ENCODE results near the gene NHSL1.

NHSL1 gene

GRCh38 chr6:138521790-138522189 lies 22.5 kb upstream of the NHSL1 start:
- peak; percentile 69 for DNase-seq

- peak; percentile 67 for DNase-seq
Measured at GRCh38 chr6:138520463-138520862, 21.2 kb upstream of the NHSL1 start.

- no peak for DNase-seq
Measured at GRCh38 chr6:138518054-138518453, 18.8 kb upstream of the NHSL1 start.

GRCh38 chr6:138517635-138518034 lies 18.3 kb upstream of the NHSL1 start:
- DNase-seq: peak; percentile 72

- DNase-seq: no peak
Measured at GRCh38 chr6:138515657-138516248, 16.5 kb upstream of the NHSL1 start.

GRCh38 chr6:138514860-138515540 lies 15.7 kb upstream of the NHSL1 start:
- peak; percentile 75 for DNase-seq

GRCh38 chr6:138512609-138513008 lies 13.3 kb upstream of the NHSL1 start:
- no peak for DNase-seq

GRCh38 chr6:138510093-138510492 lies 10.8 kb upstream of the NHSL1 start:
- DNase-seq: no peak

GRCh38 chr6:138509371-138509770 lies 10.1 kb upstream of the NHSL1 start:
- peak; percentile 69 for DNase-seq

- no peak for DNase-seq
Measured at GRCh38 chr6:138508676-138508988, 9.3 kb upstream of the NHSL1 start.

GRCh38 chr6:138507977-138508675 lies 8.8 kb upstream of the NHSL1 start:
- no peak for DNase-seq

- DNase-seq: no peak
Measured at GRCh38 chr6:138504764-138505689, 5.7 kb upstream of the NHSL1 start.

GRCh38 chr6:138503881-138504680 lies 4.8 kb upstream of the NHSL1 start:
- peak; percentile 50 for DNase-seq

GRCh38 chr6:138502546-138502945 lies 3.3 kb upstream of the NHSL1 start:
- DNase-seq: no peak

- DNase-seq: no peak
Measured at GRCh38 chr6:138500867-138501446, 1.7 kb upstream of the NHSL1 start.

GRCh38 chr6:138500045-138500665 lies 861 bp upstream of the NHSL1 start:
- no peak for DNase-seq

- no peak for DNase-seq
Measured at GRCh38 chr6:138498629-138499302, 528 bp downstream of the NHSL1 start.

- DNase-seq: no peak
Measured at GRCh38 chr6:138497286-138497685, 2.0 kb downstream of the NHSL1 start.

GRCh38 chr6:138494312-138494711 lies 5.0 kb downstream of the NHSL1 start:
- no peak for DNase-seq

- DNase-seq: no peak
Measured at GRCh38 chr6:138493413-138493812, 5.9 kb downstream of the NHSL1 start.

- DNase-seq: no peak
Measured at GRCh38 chr6:138492871-138493270, 6.4 kb downstream of the NHSL1 start.
